ENCODE results near the gene LRRD1.
"Not testable (repeated sequence)": the region's sequence is repeated elsewhere in the genome, so short reads cannot be mapped to it uniquely, and the experiment has no call there.

GRCh38 chr7:92143192-92143880 is 35.6 kb downstream of the LRRD1 start:
- TF ChIP-seq CTCF, EP300, POLR2A (IDR thresholded peaks at IDR 0.05): not testable (repeated sequence)

Data from gastroesophageal sphincter (tissue), 3 donors.